HG02642 (cell line): ENCODE data around the gene GTF2B.
"Not testable (repeated sequence)": the region's sequence is repeated elsewhere in the genome, so short reads cannot be mapped to it uniquely, and the experiment has no call there.

Source experiments
- ATAC-seq: cut with Tn5 transposase; IDR thresholded peaks from one replicate; pipeline ENCODE4 v1.9.1; 2021; ENCODE audit warnings: mild to moderate bottlenecking; ENCODE audit not compliant: unreplicated experiment, poor library complexity

GTF2B gene, protein sequence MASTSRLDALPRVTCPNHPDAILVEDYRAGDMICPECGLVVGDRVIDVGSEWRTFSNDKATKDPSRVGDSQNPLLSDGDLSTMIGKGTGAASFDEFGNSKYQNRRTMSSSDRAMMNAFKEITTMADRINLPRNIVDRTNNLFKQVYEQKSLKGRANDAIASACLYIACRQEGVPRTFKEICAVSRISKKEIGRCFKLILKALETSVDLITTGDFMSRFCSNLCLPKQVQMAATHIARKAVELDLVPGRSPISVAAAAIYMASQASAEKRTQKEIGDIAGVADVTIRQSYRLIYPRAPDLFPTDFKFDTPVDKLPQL

DNA sequence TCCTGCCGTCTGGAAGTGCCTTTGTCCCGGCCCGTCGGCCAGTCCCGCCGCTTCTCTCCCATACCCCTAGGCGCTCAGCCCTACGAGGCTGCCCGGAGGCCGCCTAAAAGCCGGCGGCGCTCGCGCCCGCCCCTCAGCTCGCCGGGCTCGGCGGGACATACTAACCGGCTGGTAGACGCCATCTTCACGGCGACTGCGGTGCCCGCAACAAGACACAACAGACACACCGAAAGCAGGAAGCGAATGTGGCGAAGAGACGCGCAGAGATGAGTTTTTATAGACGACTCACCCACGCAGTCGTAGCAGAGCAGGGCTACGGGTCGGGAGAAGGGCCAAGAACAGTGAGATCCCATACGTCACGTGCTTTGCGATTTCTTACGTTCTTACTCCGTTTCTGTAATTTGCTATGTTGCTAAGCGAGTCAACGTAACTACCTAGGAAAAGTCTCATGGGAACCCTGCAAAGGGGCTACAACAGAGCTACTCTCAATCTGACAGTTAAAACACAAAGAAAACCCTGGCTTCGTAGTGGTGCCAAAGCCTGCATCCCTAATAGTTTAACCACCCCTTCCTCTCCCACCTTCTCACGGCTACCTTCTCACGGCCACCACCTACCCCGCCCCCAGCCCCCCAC is at the start of gene GTF2B:
GTF2B (minus strand) TSS at position 250 of the 633 bp plus-strand sequence; CDS start at position 182, 68 bp downstream.
- ATAC-seq, result peak; percentile 94

DNA sequence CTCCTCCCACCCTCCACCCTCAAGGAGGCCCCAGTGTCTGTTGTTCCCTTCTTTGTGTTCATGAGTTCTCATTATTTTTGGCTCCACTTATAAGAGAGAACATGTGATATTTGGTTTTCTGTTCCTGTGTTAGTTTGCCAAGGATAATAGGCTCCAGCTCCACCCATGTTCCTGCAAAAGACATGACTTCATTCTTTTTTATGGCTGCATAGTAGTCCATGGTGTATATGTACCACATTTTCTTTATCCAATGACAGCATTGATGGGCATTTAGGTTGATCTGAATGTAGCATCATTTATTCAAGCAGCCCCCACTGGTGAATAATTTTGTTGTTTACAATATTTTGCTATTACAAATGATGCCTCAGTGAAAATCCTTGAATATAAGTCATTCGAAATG is 47.2 kb upstream of the GTF2B start:
- ATAC-seq, result not testable (repeated sequence)

DNA sequence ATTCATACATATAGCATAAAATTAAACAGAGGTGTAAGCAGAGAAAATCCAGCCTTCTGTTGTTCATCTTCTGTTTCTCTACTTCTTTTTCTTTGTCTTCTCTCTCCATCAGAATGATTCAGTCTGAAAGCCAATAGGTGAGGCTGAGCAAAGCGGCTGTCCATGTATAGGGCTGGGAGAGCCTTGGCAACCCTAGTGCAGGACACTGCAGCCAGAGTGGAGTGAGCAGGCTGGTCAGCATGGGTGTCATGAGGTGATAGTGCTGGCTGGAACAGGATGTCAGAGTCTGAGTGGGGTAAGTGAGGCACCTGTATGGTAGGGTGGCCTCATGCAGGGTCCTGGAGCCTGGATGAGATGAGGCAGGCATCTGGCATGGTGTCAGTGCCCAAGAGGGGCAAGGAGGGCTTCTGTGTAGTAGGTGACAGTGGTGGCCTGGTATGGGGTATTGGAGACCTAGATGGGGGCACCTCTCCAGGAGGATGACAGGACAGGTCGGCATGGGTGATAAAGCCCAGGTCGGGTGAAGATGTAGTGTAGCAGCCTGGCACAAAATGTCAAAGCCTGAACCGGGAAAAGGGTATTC is 45.5 kb upstream of the GTF2B start:
- ATAC-seq, result no peak

DNA sequence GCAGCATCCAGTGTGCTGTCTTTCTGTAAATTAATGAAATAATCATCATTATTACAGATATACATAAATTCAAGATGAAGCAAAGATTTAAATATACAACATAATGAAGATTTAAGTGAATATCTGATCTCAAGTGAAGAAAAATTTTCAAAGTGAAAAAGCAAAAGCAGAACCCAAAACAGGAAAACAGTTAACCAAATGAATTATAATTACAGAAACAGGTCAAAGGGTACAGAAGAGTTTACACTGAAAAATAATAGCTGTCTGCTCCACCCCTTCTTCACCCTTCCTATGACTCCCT is 44.8 kb upstream of the GTF2B start:
- ATAC-seq, result no peak

DNA sequence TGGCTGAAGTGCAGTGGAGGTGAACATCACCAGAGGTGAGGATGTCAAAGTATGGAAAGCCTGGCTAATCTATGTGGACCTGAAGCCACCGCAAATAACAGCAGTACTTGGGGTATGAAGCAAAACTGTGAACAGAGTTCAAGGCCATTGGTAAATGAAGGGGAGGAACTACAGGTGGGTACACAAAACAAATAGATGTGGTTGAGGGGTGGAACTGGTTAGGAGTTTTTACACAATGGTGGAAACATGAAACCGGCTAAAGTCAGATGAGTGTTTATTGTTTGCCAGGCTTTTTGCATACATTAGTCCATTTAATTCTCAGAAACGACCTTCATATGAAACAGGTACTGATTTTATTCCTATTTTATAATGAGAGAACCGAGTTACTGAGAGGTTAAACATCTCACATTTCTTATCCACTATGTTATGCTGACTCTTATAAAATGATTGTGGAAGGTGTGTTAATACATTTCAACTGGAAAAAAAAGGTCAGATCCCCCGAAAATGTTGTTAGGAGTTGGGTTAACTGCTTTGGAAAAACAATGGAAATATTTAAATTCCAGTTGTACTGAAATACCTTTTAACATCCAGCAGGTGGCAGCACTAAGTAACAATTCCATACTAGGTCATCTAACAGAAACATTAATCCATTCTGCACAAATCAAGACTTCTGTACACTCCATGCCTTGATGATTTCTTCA is 44.3 kb upstream of the GTF2B start:
- no peak for ATAC-seq

DNA sequence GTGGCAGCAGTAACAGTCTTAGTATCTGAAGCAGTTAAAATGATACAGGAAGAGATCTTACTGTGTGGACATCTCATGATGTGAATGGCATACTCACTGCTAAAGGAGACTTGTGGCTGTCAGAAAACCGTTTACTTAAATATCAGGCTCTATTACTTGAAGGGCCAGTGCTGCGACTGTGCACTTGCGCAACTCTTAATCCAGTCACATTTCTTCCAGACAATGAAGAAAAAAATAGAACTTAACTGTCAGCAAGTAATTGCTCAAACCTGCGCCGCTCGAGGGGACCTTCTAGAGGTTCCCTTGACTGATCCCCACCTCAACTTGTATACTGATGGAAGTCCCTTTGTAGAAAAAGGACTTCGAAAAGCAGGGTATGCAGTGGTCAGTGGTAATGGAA is 38.8 kb upstream of the GTF2B start:
- ATAC-seq, result not testable (repeated sequence)

DNA sequence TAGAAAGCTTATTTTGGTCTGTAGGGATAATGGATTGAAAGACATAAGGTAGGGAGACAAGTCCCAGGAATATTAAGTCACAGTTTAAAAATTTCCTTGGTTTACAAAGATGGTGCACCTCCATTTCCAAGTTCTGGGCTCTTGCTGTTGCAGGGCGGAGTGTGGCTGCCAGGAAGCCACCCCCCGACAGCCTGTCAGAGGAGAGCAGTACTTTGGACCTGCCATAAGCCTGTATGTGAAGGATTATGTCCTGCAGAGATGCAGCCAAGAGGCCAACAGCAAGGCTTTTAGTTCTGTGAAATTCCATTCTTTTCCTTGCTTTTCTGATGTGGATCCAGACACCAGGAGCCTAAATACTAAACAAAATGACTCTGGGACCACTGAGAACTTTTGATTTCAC is 31.9 kb upstream of the GTF2B start:
- no peak for ATAC-seq

DNA sequence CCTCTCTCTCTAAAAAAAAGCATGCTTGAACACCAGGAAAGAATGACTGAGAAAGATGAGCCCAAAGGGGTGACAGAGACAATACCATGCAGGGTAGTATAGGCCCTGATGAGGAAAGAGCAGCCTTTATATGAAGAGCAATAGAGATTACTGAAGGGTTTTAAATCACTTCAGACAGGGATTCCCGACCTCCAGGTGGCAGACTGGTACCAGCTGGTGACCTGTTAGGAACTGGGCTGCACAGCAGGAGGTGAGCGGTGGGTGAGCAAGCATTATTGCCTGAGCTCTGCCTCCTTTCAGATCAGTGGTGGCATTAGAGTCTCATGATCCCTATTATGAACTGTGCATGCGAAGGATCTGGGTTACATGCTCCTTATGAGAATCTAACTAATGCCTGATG is 30.8 kb upstream of the GTF2B start:
- ATAC-seq, result no peak

DNA sequence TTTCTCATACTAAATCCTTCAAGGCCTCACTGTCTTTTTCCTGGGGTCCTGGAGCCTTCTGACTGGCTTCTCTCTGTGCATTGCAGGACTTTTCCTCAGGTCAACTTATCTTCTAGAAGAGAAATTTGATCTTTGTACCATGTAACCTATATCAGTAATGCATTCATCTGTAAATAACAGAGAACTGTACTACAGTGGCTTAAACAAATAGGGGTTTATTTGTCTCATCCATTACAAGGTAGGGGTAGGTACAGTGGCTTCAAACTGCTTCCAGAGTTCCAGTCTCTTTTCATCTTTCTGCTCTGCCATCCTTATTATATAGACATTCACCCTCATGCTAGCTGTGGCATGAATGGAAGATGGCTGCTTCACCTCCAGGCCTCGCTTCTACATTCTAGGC is 29.5 kb upstream of the GTF2B start:
- ATAC-seq, result no peak

DNA sequence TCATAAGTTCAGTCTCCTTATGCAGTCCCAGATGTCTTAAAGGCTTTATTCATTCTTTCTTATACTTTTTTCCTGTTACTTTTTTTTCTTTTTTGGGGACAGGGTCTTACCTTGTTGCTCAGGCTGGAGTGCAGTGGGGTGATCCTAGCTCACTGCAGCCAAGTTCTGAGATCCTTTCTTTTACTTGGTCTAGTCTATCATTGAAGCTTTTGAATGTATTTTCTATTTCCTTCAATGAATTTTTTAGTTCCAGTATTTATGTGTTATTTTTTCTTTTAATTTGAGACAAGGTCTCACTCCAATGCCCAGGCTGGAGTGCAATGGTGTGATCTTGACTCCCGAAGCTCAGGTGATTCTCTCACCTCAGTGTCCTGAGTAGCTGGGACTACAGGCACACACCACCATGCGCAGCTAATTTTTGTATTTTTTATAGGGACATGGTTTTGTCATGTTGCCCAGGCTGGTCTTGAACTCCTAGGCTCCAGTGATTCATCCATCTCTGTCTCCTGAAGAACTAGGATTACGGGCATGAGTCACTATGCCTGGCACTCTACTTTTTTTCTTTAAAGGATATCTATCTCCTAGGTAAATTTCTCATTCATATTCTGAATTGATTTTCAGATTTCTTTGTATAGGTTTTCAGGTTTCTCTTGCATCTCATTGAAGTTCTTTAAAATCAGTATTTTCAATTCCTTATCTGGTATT is 26.1 kb upstream of the GTF2B start:
- no peak for ATAC-seq

DNA sequence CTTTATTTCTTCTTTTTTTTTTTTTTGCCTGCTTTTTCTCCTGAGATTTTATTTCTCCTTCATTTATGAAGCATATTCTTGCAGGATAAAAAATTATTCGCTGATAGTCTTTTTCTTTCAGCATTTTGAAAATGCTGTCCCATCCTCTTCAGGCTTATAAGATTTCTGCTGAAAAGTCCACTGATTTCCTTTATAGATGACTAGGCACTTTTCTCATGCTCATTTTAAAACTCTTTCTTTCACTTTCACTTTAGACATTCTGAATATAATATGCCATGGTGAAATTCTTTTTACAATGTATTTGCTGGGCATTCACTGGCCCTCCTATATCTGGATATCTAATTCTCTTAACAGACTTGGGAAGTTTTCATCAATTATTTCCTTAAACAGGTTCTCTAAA is 25.5 kb upstream of the GTF2B start:
- ATAC-seq, result no peak

DNA sequence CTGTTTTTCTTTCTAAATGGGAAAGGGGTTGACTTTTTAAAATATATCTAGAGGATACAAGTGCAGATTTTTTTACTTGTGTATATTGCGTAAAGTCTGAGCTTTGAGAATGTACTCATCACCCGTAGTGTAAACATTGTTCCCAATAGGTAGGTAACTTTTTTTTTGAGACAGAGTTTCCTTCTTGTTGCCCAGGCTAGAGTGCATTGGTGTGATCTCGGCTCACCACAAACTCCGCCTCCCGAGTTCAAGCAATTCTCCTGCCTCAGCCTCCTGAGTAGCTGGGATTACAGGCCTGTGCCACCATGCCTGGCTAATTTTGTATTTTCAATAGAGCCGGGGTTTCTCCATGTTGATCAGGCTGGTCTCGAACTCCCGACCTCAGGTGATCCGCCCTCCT is 20.4 kb upstream of the GTF2B start:
- not testable (repeated sequence) for ATAC-seq

DNA sequence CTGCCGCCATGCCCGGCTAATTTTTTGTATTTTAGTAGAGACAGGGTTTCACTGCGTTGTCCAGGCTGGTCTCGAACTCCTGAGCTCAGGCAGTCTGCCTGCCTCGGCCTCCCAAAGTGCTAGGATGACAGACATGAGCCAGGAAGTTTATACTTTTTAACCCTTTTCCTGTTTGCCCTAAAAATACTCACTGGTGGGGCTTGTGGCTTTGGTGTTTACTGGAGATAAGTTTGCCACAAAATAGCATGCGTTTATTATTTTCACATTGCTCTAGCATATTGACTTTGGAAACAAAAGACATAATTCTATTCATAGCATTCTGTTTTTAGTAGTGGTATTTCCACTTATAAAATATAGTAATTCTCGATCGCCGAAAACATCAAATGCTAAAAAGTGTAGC is 19.8 kb upstream of the GTF2B start:
- ATAC-seq, result no peak

DNA sequence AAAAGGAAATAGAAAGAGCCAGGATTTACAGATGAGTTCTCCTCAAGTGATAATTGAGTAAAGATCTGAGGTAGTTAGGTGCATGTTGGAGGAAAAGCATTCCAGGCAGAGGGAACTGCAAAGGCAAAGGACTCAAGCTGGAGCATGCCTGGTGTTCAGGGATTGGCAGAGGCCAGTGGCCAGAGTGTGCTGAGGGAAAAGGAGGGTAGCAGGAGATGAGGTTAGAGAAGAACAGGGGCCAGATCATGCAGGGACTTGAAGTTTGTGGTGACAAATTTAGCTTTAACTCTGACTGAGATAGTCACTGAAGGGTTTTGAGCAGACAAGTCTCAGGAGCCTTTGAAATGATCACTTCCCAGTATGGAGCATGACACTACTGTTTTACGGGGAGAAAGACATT is 19.0 kb upstream of the GTF2B start:
- no peak for ATAC-seq

DNA sequence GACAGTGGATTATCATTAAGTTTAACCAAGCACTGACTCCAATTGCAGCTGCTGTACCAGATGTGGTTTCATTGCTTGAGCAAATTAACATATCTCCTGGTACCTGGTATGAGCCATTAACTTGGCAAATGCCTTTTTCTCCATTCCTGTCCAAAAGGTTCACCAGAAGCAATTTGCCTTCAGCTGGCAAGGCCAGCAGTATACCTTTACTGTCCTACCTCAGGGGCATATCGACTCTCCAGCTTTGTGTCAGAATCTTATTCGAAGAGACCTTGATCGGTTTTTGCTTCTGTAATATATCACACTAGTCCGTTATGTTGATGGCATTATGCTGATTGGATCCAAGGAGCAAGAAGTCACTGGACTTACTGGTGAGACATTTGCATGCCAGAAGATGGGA is 9.5 kb upstream of the GTF2B start:
- no peak for ATAC-seq

DNA sequence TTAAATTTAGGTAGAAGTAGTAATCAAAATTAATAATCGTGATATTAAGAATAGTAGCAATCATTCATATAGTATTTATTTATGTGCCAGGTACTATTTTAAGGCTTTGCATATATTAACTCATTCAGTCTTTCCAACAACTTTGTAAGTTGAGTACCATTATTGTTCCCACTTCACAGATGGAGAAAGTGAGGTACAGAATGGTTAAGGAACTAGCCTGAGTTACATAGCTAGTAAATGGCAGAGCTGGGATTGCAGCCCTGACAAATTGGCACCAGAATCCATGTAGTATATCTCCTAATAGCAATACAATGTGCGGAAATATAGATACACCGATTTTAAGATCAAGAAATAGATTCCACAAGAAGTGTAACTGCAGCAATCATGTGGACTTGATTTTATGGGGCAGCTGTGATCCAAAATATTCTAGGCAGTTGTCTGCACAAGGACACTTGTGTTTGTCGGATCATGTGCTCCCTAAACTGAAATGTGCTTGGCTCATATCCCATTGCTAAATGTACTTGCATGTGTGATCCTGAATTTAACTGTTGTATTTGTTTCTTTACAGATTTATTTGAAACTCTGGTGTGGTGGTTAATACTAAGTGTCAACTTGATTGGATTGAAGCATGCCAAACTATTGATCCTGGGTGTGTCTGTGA is 5.8 kb upstream of the GTF2B start:
- ATAC-seq, result no peak

DNA sequence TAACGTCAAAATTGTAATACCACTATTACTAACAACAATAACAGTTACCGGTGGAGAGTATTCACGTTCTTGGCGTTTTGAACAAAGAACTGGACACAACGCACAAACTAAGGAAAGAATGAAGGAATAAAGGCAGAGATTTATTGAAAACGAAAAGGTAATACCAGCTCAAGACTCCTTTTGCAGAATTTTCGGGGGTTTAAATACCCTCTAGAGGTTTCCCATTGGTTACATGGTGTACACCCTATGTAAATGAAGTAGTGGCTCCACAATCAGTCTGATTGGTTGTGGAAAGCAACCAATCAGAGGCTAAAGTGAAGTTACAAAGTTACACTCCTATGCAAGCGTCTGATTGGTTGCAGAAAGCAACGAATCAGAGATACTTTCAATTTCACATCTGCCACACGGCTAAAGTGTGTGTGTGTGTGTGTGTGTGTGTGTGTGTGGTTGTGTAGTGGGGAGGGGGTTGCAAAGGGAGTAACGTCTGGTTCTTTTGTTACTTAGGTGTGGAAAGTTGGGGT is 1.1 kb upstream of the GTF2B start:
- no peak for ATAC-seq

DNA sequence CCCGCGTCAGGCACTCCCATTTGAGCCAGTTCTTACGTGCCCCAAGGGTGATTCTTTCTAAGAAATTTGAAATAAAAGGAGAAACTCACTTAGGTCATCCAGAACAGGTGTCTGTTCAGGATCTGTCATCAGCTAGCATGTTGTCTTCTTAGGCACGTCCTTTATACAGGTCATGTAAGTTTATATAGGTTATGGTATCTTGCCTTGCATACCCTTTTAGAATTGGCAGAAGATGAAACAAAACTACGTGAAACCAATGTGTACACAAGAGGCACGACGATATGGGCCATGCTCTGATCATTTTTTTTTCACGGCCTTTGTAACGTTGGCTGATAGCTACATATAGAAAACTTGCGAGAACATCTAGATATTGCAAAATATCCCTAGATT is 579 bp upstream of the GTF2B start:
- ATAC-seq, result no peak

DNA sequence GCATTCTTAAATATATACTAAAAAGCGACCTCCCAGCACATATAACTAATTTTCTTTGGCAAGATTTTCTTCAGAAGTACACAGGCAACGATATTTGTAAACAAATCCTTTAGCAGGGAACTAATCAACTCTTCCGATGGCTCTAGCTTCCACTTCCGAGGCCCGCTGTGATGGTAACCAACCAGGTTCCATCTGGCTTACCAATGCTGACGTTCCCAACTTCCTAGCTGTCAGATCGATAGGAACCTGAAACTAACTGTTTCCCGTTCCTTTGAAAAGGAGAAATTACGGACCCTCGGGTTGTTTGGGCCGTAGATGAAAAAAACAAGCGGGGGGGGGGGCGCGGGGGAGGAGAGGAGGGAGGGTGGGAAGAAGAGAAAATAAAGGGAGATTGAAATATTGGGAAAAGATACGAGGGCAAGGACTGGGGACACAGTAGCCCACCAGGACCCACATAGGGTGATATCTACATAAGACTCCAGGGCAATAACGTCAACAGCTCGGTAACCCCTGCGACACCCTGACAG is 513 bp downstream of the GTF2B start:
- ATAC-seq, result peak; percentile 17

DNA sequence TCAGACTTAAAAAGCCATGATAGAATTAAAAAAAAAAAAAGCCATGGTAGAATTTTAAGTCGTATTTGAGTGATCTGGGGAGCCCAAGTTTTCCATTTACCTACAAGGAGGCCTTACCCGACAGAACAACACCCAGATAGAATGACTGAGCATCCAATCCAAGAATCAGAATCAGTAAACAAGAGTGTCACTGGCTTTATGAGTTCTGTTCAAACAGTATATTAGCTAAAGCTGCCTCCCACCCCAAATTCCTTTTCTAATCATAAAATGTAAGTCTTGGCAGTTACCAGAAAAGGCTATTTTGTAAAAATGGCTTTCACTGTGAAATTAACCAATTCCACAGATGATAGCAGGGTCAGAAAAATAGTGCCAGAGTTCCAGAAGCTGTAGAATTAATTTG is 1.2 kb downstream of the GTF2B start:
- ATAC-seq, result no peak
